MM.1S (cell line): ENCODE data around the gene PPP2R1B.

Source experiments
- DNase-seq: peaks from one replicate; pipeline ENCODE4 v3.0.0-alpha.2; 2015
- H2AFZ ChIP-seq: fragments of 300-600 bp; sonication (generic); 2 replicates; pipeline ENCODE4 v1.6.0; 2016; ENCODE audit warnings: antibody characterized with exemption, low read length
- H3F3A ChIP-seq: fragments of 300-600 bp; sonication (generic); 2 replicates; pipeline ENCODE4 v1.6.1; 2016; ENCODE audit warnings: mild to moderate bottlenecking, antibody characterized with exemption, low read length, moderate library complexity, mixed read lengths; ENCODE audit not compliant: insufficient read depth
- H3K27ac ChIP-seq: fragments of 300-600 bp; sonication (generic); 2 replicates; pipeline ENCODE4 v1.5.1; 2016; ENCODE audit warnings: mild to moderate bottlenecking, low read length
- H3K27me3 ChIP-seq: fragments of 300-600 bp; sonication (generic); replicated peaks from 2 replicates; pipeline ENCODE4 v1.6.0; 2016; ENCODE audit warnings: low read length; ENCODE audit not compliant: insufficient read depth
- H3K36me3 ChIP-seq: fragments of 300-600 bp; sonication (generic); replicated peaks from 2 replicates; pipeline ENCODE4 v1.6.1; 2016; ENCODE audit warnings: mild to moderate bottlenecking, low read length, mixed read lengths; ENCODE audit not compliant: insufficient read depth
- H3K4me1 ChIP-seq: fragments of 300-600 bp; sonication (generic); 2 replicates; pipeline ENCODE4 v1.6.1; 2016; ENCODE audit warnings: low read length, mixed read lengths
- H3K4me2 ChIP-seq: fragments of 300-600 bp; sonication (generic); 2 replicates; pipeline ENCODE4 v1.6.0; 2016; ENCODE audit warnings: low read depth, low read length
- H3K4me3 ChIP-seq: fragments of 300-600 bp; sonication (generic); 2 replicates; pipeline ENCODE4 v1.5.1; 2016; ENCODE audit warnings: low read length, mixed read lengths
- H3K79me2 ChIP-seq: fragments of 300-600 bp; sonication (generic); 2 replicates; pipeline ENCODE4 v1.6.1; 2016; ENCODE audit warnings: mixed run types, low read length, mixed read lengths
- H3K9ac ChIP-seq: fragments of 300-600 bp; sonication (generic); 2 replicates; pipeline ENCODE4 v1.6.1; 2016; ENCODE audit warnings: low read length, mixed read lengths
- H3K9me2 ChIP-seq: fragments of 300-600 bp; sonication (generic); replicated peaks from 2 replicates; pipeline ENCODE4 v1.6.1; 2016; ENCODE audit warnings: mild to moderate bottlenecking, low read length, mixed read lengths; ENCODE audit not compliant: insufficient read depth
- H3K9me3 ChIP-seq: fragments of 300-600 bp; sonication (generic); replicated peaks from 2 replicates; pipeline ENCODE4 v1.6.1; 2016; ENCODE audit warnings: mild to moderate bottlenecking, low read length, mixed read lengths; ENCODE audit not compliant: insufficient read depth
- H4K20me1 ChIP-seq: fragments of 300-600 bp; sonication (generic); 2 replicates; pipeline ENCODE4 v1.6.1; 2016; ENCODE audit warnings: mild to moderate bottlenecking, low read length, moderate library complexity, mixed read lengths; ENCODE audit not compliant: insufficient read depth
- CTCF ChIP-seq: fragments of 300-600 bp; sonication (generic); IDR thresholded peaks from 2 replicates; pipeline ENCODE4 v1.5.1; 2016; ENCODE audit warnings: antibody characterized with exemption, low read length, mixed read lengths
- EZH2 ChIP-seq: fragments of 300-600 bp; sonication (generic); optimal IDR thresholded peaks from 2 replicates; pipeline ENCODE3; 2017; ENCODE audit warnings: low read depth, mild to moderate bottlenecking, antibody characterized with exemption, low read length, mixed read lengths
- EZH2phosphoT487 ChIP-seq: fragments of 300-600 bp; sonication (generic); IDR thresholded peaks from 2 replicates; pipeline ENCODE4 v1.6.1; 2018; ENCODE audit warnings: antibody characterized with exemption, low read length

Gene PPP2R1B

GRCh38 chr11:111733016-111733415, 33.2 kb downstream of the PPP2R1B start:
- Histone ChIP-seq H3K27me3 (no peaks in the 10 kb centered on the region), H3K9me3 (no peaks in the 10 kb centered on the region), H3K36me3 (no peaks in the 10 kb centered on the region), H3K4me1 (no peaks in the 10 kb centered on the region), H3K27ac (no peak overlapping the region), H3K4me3 (no peak overlapping the region), H4K20me1 (no peaks in the 10 kb centered on the region), H3K4me2 (no peak overlapping the region), H3K79me2 (no peaks in the 10 kb centered on the region), H2AFZ (no peak overlapping the region), H3K9me2 (no peaks in the 10 kb centered on the region), H3F3A (no peaks in the 10 kb centered on the region), H3K9ac (no peak overlapping the region)
- no peak for TF ChIP-seq CTCF
- no peak for TF ChIP-seq EZH2phosphoT487
- TF ChIP-seq EZH2: no peak
- DNase-seq: no peak

GRCh38 chr11:111731821-111732220, 34.4 kb downstream of the PPP2R1B start:
- Histone ChIP-seq H4K20me1 (no peaks in the 10 kb centered on the region), H3K4me1 (no peaks in the 10 kb centered on the region), H3K4me2 (no peak overlapping the region), H2AFZ (no peak overlapping the region), H3F3A (no peaks in the 10 kb centered on the region), H3K9me2 (no peaks in the 10 kb centered on the region), H3K27me3 (no peaks in the 10 kb centered on the region), H3K79me2 (no peaks in the 10 kb centered on the region), H3K27ac (no peak overlapping the region), H3K36me3 (no peaks in the 10 kb centered on the region), H3K9ac (no peak overlapping the region), H3K9me3 (no peaks in the 10 kb centered on the region), H3K4me3 (no peak overlapping the region)
- TF ChIP-seq CTCF: no peak
- no peak for TF ChIP-seq EZH2
- TF ChIP-seq EZH2phosphoT487: no peak
- no peak for DNase-seq

GRCh38 chr11:111730871-111731591, 35.2 kb downstream of the PPP2R1B start:
- Histone ChIP-seq H3F3A (no peaks in the 10 kb centered on the region), H3K4me3 (no peak overlapping the region), H3K27me3 (no peaks in the 10 kb centered on the region), H3K9ac (no peak overlapping the region), H4K20me1 (no peaks in the 10 kb centered on the region), H3K79me2 (no peaks in the 10 kb centered on the region), H2AFZ (no peak overlapping the region), H3K4me1 (no peaks in the 10 kb centered on the region), H3K36me3 (no peaks in the 10 kb centered on the region), H3K9me3 (no peaks in the 10 kb centered on the region), H3K4me2 (no peak overlapping the region), H3K27ac (no peak overlapping the region), H3K9me2 (no peaks in the 10 kb centered on the region)
- DNase-seq: no peak
- TF ChIP-seq CTCF: no peak
- TF ChIP-seq EZH2phosphoT487: no peak
- TF ChIP-seq EZH2: no peak
